HFFc6 (cell line): ENCODE data around the gene CEP68. TPM values are rescaled to one million over a fixed set of nuclear protein-coding genes. Genes with fewer than 3 reads are reported as not detected.
"Not testable (repeated sequence)": the region's sequence is repeated elsewhere in the genome, so short reads cannot be mapped to it uniquely, and the experiment has no call there.

ENCODE experiments used
- DNase-seq: peaks from one replicate; pipeline ENCODE4 v3.0.0-alpha.2; 2018
- H3K27ac Mint-ChIP-seq: 2 replicates; pipeline ENCODE4 v1.8.0; 2020; ENCODE audit warnings: mild to moderate bottlenecking, mixed read lengths
- H3K27me3 Mint-ChIP-seq: 2 replicates; pipeline ENCODE4 v1.8.0; 2021; ENCODE audit warnings: mild to moderate bottlenecking, moderate library complexity, mixed read lengths; ENCODE audit not compliant: insufficient read depth
- H3K36me3 Mint-ChIP-seq: 2 replicates; pipeline ENCODE4 v1.8.0; 2021; ENCODE audit warnings: low read depth, mixed read lengths
- H3K4me1 Mint-ChIP-seq: 2 replicates; pipeline ENCODE4 v1.8.0; 2020; ENCODE audit warnings: low read depth, mixed read lengths
- H3K4me3 Mint-ChIP-seq: 2 replicates; pipeline ENCODE4 v1.8.0; 2020; ENCODE audit warnings: mild to moderate bottlenecking, moderate library complexity, mixed read lengths
- H3K9me3 Mint-ChIP-seq: 2 replicates; pipeline ENCODE4 v1.8.0; 2020; ENCODE audit warnings: mild to moderate bottlenecking, mixed read lengths
- total RNA-seq, 6 experiments: library from RNA; stranded (reverse); fragmentation: NEBNext Ultra II Directional; extraction: Animal tissue kit (Norgen Biotek cat#: 25700); gene quantifications; 2 replicates in 1 of 6; 3 replicates in 5 of 6; pipeline ENCODE4 v1.2.3, GENCODE V29; 2021
- TF ChIP-seq, protein P1 (sequence below): fragments of 200-600 bp; sonication (generic); IDR thresholded peaks from 2 replicates; pipeline ENCODE4 v1.5.0; 2021; ENCODE audit warnings: antibody characterized with exemption, mild to moderate bottlenecking

Gene CEP68
- total RNA-seq, 6 experiments from 2014 or later = 5.7 to 9.7 (median 7.1) TPM

DNA sequence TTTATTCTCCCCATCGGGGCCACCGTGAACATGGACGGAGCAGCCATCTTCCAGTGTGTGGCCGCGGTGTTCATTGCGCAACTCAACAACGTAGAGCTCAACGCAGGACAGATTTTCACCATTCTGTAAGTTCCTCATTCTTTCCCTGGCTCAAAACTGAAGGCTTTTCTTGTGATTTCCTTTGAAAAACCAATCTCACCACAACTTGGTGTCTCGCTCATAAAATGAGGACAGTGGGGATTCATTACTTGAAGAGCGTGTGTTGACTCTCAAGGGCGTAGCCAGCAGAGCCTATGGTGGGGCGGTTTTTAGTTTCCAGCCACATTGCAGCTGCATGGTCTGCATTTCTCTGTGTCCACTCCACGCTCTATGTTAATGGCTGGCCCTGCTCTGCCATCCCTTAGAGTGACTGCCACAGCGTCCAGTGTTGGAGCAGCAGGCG, 38.1 kb upstream of the CEP68 start:
- H3K4me3 Mint-ChIP-seq = no peak overlapping the region
- H3K27me3 Mint-ChIP-seq = no peaks in the 10 kb centered on the region; the same call in 1 of the 2 replicates
- no peaks in the 10 kb centered on the region for H3K4me1 Mint-ChIP-seq
- no peak overlapping the region for H3K27ac Mint-ChIP-seq
- TF ChIP-seq, protein P1, sequence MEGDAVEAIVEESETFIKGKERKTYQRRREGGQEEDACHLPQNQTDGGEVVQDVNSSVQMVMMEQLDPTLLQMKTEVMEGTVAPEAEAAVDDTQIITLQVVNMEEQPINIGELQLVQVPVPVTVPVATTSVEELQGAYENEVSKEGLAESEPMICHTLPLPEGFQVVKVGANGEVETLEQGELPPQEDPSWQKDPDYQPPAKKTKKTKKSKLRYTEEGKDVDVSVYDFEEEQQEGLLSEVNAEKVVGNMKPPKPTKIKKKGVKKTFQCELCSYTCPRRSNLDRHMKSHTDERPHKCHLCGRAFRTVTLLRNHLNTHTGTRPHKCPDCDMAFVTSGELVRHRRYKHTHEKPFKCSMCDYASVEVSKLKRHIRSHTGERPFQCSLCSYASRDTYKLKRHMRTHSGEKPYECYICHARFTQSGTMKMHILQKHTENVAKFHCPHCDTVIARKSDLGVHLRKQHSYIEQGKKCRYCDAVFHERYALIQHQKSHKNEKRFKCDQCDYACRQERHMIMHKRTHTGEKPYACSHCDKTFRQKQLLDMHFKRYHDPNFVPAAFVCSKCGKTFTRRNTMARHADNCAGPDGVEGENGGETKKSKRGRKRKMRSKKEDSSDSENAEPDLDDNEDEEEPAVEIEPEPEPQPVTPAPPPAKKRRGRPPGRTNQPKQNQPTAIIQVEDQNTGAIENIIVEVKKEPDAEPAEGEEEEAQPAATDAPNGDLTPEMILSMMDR = no peak
- no peaks in the 10 kb centered on the region for H3K9me3 Mint-ChIP-seq
- peaks cover 15% of the 10 kb centered on the region for H3K36me3 Mint-ChIP-seq
- no peak for DNase-seq

DNA sequence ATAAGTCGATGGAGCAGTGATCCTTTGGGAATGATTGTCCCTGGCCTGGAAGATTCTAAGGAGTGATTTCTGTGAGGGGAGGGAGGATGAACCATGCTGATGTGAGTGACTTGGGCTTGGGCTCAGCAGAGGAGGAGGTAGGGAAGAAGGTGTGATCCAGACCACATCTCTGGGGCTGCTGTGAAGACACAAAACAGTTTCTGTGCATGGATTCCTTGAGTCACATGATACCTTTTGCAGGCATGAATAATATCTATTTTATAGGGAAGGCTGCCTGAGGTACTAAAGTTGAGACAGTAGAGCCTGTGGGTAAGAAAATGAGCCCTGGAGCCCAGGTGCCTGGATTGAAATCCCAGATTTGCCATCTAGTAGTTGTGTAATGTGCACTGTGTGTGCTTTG, 37.2 kb upstream of the CEP68 start:
- DNase-seq = no peak
- no peak overlapping the region for H3K27ac Mint-ChIP-seq
- peaks cover 11% of the 10 kb centered on the region for H3K36me3 Mint-ChIP-seq
- TF ChIP-seq, protein P1 = no peak
- H3K4me1 Mint-ChIP-seq = peaks cover 3% of the 10 kb centered on the region
- no peaks in the 10 kb centered on the region for H3K9me3 Mint-ChIP-seq
- H3K4me3 Mint-ChIP-seq = no peak overlapping the region
- H3K27me3 Mint-ChIP-seq = no peaks in the 10 kb centered on the region; the same call in 1 of the 2 replicates

DNA sequence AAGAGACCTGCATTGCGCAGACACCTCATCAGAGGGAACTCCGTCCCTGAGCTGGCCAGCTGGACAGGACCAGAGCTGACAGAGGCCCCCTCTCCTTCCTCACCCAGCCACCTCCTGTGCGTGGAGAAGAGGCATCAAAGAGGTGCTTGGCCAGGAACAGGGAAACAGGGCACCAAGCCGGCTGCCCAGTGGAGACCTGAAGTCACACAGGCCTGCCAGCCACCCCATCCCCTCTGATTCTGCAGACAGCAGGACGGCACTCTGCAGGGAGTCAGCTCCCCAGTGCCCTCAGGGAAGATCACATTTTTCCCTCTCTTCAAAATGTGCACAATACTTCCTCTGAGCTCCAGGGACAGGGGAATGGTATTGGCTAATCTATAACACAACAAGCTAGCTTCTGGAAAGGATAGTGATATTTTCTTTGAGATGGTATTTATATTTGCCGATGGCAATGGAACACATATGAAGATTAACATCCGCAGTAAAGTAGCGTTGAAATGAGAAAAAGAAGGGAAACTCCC, 36.5 kb upstream of the CEP68 start:
- Mint-ChIP-seq H3K27ac (no peak overlapping the region), H3K4me1 (peaks cover 11% of the 10 kb centered on the region), H3K9me3 (no peaks in the 10 kb centered on the region), H3K27me3 (no peaks in the 10 kb centered on the region; the same call in 1 of the 2 replicates), H3K36me3 (peaks cover 11% of the 10 kb centered on the region), H3K4me3 (no peak overlapping the region)
- TF ChIP-seq, protein P1 = no peak
- DNase-seq = no peak

DNA sequence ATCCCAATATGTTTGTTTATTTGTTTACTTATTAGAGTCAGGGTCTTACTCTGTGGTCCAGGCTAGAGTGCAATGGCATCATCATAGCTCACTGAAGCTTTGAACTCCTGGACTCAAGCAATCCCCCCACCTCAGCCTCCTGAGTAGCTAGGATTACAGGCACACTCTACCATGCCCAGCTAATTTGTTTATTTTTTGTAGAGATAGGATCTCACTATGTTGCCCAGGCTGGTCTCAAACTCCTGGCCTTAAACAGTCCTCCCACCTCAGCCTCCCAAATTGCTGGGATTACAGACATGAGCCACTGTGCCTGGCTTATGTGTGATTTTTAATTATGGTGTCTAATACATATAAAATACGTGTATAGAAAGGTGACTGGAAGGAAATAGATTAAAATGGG, 36.0 kb upstream of the CEP68 start:
- H3K4me3 Mint-ChIP-seq, H3K27me3 Mint-ChIP-seq, H3K27ac Mint-ChIP-seq, DNase-seq, H3K9me3 Mint-ChIP-seq: not testable (repeated sequence)
- peaks cover 11% of the 10 kb centered on the region for H3K36me3 Mint-ChIP-seq
- peaks cover 12% of the 10 kb centered on the region for H3K4me1 Mint-ChIP-seq

DNA sequence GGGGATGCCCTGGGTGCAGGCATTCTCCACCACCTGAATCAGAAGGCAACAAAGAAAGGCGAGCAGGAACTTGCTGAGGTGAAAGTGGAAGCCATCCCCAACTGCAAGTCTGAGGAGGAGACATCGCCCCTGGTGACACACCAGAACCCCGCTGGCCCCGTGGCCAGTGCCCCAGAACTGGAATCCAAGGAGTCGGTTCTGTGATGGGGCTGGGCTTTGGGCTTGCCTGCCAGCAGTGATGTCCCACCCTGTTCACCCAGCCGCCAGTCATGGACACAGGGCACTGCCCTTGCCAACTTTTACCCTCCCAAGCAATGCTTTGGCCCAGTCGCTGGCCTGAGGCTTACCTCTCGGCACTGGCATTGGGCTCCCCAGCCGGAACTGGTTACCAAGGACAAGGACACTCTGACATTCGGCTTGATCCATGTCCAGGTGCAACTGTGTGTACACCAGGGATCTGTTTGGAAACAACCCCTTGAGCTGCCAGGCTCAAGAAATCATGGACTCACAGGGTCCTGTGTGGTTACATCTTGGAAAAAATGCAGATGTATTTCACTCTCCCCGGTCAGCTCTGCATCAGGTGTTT, 35.2 kb upstream of the CEP68 start:
- peaks cover 11% of the 10 kb centered on the region for H3K36me3 Mint-ChIP-seq
- H3K27ac Mint-ChIP-seq = no peak overlapping the region
- no peak overlapping the region for H3K4me3 Mint-ChIP-seq
- TF ChIP-seq, protein P1 = no peak
- no peaks in the 10 kb centered on the region for H3K9me3 Mint-ChIP-seq
- DNase-seq = no peak
- peaks cover 12% of the 10 kb centered on the region for H3K4me1 Mint-ChIP-seq
- H3K27me3 Mint-ChIP-seq = no peaks in the 10 kb centered on the region; the same call in 1 of the 2 replicates

DNA sequence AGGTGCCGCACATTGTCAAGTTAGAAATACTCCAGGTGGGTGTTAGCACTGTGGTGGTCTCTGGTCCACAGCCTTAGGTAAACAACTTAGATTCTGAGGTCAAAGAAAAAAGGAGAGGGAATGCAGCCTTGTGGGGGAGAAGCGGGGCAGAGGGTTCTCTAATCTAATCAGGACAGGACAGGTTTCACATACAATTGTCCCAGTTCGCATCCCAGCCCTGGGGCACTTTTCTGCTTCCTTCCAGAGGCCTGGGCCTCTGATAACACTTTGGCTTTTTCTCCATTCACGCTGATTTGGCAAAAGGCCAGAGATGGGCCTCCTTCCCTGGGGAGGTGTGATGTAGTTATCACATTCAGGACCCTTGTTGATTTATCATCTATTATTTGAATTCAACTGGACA, 34.5 kb upstream of the CEP68 start:
- Mint-ChIP-seq H3K9me3 (no peaks in the 10 kb centered on the region), H3K36me3 (peaks cover 11% of the 10 kb centered on the region), H3K4me3 (no peak overlapping the region), H3K4me1 (peaks cover 12% of the 10 kb centered on the region), H3K27me3 (no peaks in the 10 kb centered on the region; the same call in 1 of the 2 replicates), H3K27ac (no peak overlapping the region)
- TF ChIP-seq, protein P1 = no peak
- no peak for DNase-seq
